Keratinocyte (primary cell): Measurements from ENCODE around the gene CA4. TPM values are rescaled to one million over a fixed set of nuclear protein-coding genes. Genes with fewer than 3 reads are reported as not detected.
"Not testable (repeated sequence)": the region's sequence is repeated elsewhere in the genome, so short reads cannot be mapped to it uniquely, and the experiment has no call there.

Source experiments
- DNase-seq: peaks from one replicate; pipeline ENCODE4 v3.0.0-alpha.2; 2011; ENCODE audit warnings: low read depth, missing footprints, low spot score
- FAIRE-seq: peaks from 2 replicates; lab custom pipeline; 2011; peaks lifted over from hg19 to GRCh38; lab: Jason Lieb, UNC
- H2AFZ ChIP-seq: 2 replicates; pipeline ENCODE4 v1.6.0; 2012; ENCODE audit warnings: low read length, control low read depth, inconsistent platforms; ENCODE audit not compliant: control insufficient read depth
- H3K27ac ChIP-seq: 2 replicates; pipeline ENCODE4 v1.5.1; 2011; ENCODE audit warnings: low read length; ENCODE audit not compliant: control insufficient read depth, insufficient read depth
- H3K27me3 ChIP-seq: 3 replicates; pipeline ENCODE4 v1.6.0; 2011; ENCODE audit warnings: low read length; ENCODE audit not compliant: control insufficient read depth, insufficient read depth; ENCODE audit errors: extremely low read depth
- H3K36me3 ChIP-seq, 2 experiments: 2 replicates in 1 of 2; 3 replicates in 1 of 2; pipeline ENCODE4 v1.5.1; 2011; ENCODE audit warnings: low read length in 2 of 2, mild to moderate bottlenecking in 1 of 2; ENCODE audit not compliant: control insufficient read depth in 2 of 2, insufficient read depth in 2 of 2; ENCODE audit errors: extremely low read depth in 1 of 2
- H3K4me1 ChIP-seq: 3 replicates; pipeline ENCODE4 v1.5.1; 2011; ENCODE audit warnings: low read length; ENCODE audit not compliant: control insufficient read depth, insufficient read depth; ENCODE audit errors: extremely low read depth
- H3K4me2 ChIP-seq: 3 replicates; pipeline ENCODE4 v1.6.0; 2011; ENCODE audit warnings: low read depth, low read length; ENCODE audit not compliant: control insufficient read depth, insufficient read depth; ENCODE audit errors: extremely low read depth
- H3K4me3 ChIP-seq, 3 experiments: fragments of 200-600 bp in 1 of 3; sonication (generic) in 1 of 3; 2 replicates in 2 of 3; 3 replicates in 1 of 3; pipeline ENCODE4 v1.5.1; 2011 to 2016; ENCODE audit warnings: low read length in 3 of 3, mild to moderate bottlenecking in 3 of 3, control low read depth in 2 of 3, inconsistent platforms in 1 of 3, low read depth in 1 of 3, mixed read lengths in 1 of 3, mixed run types in 1 of 3, moderate library complexity in 1 of 3; ENCODE audit not compliant: control insufficient read depth in 2 of 3, insufficient read depth in 2 of 3; ENCODE audit errors: extremely low read depth in 1 of 3
- H3K79me2 ChIP-seq: 2 replicates; pipeline ENCODE4 v1.6.0; 2012; ENCODE audit warnings: low read length; ENCODE audit not compliant: control insufficient read depth, insufficient read depth
- H3K9ac ChIP-seq: 3 replicates; pipeline ENCODE4 v1.6.0; 2011; ENCODE audit warnings: low read length; ENCODE audit not compliant: control insufficient read depth, insufficient read depth; ENCODE audit errors: extremely low read depth
- H3K9me1 ChIP-seq: 3 replicates; pipeline ENCODE4 v1.6.0; 2011; ENCODE audit warnings: low read length; ENCODE audit not compliant: control insufficient read depth, insufficient read depth; ENCODE audit errors: extremely low read depth
- H3K9me3 ChIP-seq: 2 replicates; pipeline ENCODE4 v1.5.1; 2012; ENCODE audit warnings: low read depth, low read length; ENCODE audit not compliant: control insufficient read depth
- H4K20me1 ChIP-seq: 3 replicates; pipeline ENCODE4 v1.6.0; 2011; ENCODE audit warnings: low read length; ENCODE audit not compliant: control insufficient read depth, insufficient read depth; ENCODE audit errors: extremely low read depth
- EZH2 ChIP-seq: IDR thresholded peaks from one replicate; pipeline ENCODE4 v1.6.1; 2012; ENCODE audit warnings: inconsistent platforms, mild to moderate bottlenecking, low read length, moderate library complexity
- dilution Hi-C: fragments of 300-500 bp; cut with MboI; formaldehyde crosslinking; loops from one replicate; pipeline ENCODE4 v1.7.0; 2020; ENCODE audit warnings: low sequenced_read_pairs; ENCODE audit not compliant: extremely low pct_ligation_motif_present
- polyA plus RNA-seq, 5 experiments: library from polyadenylated mRNA; depleted of rRNA in 3 of 5; stranded (reverse) in 3 of 5; stranded (forward) in 1 of 5; unstranded in 1 of 5; fragments of >200 nt; gene quantifications; 1 replicate in 1 of 5; 2 replicates in 3 of 5; 3 replicates in 1 of 5; pipeline versions ENCODE4 v1.2.1 to v1.2.3, GENCODE V29; 2011 to 2012; ENCODE audit warnings: missing spikeins in 2 of 5, low read depth in 1 of 5, low replicate concordance in 1 of 5
- TF ChIP-seq, protein P1 (sequence below), 3 experiments: IDR thresholded peaks in 1 of 3; conservative IDR thresholded peaks in 1 of 3; optimal IDR thresholded peaks in 1 of 3; 2 replicates in 2 of 3; 3 replicates in 1 of 3; pipeline versions ENCODE3 to v1.5.1; 2011; ENCODE audit warnings: low read length in 3 of 3, mild to moderate bottlenecking in 3 of 3, moderate library complexity in 2 of 3, control low read depth in 1 of 3, inconsistent platforms in 1 of 3; ENCODE audit not compliant: insufficient read depth in 2 of 3; ENCODE audit errors: extremely low read depth in 1 of 3

Gene CA4
- polyA plus RNA-seq, 1 donor (not counting 4 experiments of a cell fraction or from before 2014, with no cell fraction given), result not detected

GRCh38 chr17:60106340-60107059 lies 43.3 kb upstream of the CA4 start:
- Histone ChIP-seq H3K9me3 (no peaks in the 10 kb centered on the region), H3K9me1 (no peaks in the 10 kb centered on the region), H3K27me3 (no peaks in the 10 kb centered on the region), H3K4me2 (no peak overlapping the region), H3K36me3 (no peaks in the 10 kb centered on the region), H2AFZ (no peak overlapping the region), H3K9ac (no peak overlapping the region), H3K4me1 (peaks cover 2% of the 10 kb centered on the region), H3K27ac (no peak overlapping the region), H3K79me2 (no peaks in the 10 kb centered on the region), H3K4me3 (no peak overlapping the region), H4K20me1 (no peaks in the 10 kb centered on the region)
- no peak for DNase-seq
- dilution Hi-C loops, result no loop called here
- TF ChIP-seq, protein P1, sequence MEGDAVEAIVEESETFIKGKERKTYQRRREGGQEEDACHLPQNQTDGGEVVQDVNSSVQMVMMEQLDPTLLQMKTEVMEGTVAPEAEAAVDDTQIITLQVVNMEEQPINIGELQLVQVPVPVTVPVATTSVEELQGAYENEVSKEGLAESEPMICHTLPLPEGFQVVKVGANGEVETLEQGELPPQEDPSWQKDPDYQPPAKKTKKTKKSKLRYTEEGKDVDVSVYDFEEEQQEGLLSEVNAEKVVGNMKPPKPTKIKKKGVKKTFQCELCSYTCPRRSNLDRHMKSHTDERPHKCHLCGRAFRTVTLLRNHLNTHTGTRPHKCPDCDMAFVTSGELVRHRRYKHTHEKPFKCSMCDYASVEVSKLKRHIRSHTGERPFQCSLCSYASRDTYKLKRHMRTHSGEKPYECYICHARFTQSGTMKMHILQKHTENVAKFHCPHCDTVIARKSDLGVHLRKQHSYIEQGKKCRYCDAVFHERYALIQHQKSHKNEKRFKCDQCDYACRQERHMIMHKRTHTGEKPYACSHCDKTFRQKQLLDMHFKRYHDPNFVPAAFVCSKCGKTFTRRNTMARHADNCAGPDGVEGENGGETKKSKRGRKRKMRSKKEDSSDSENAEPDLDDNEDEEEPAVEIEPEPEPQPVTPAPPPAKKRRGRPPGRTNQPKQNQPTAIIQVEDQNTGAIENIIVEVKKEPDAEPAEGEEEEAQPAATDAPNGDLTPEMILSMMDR (optimal IDR thresholded peaks at IDR 0.05 in 1 of 3, IDR thresholded peaks at IDR 0.05 in 1 of 3, conservative IDR thresholded peaks at IDR 0.05 in 1 of 3; ENCODE audit: extremely low read depth in 1 of 3, insufficient read depth in 2 of 3, low read length in 3 of 3), result no peak
- no peak for TF ChIP-seq EZH2
- no peak for FAIRE-seq

- Histone ChIP-seq H3K9me3 (no peaks in the 10 kb centered on the region), H3K4me2 (no peak overlapping the region), H3K27ac (no peak overlapping the region), H3K36me3 (no peaks in the 10 kb centered on the region), H3K4me3 (no peak overlapping the region), H3K4me1 (peaks cover 1% of the 10 kb centered on the region), H3K27me3 (no peaks in the 10 kb centered on the region), H2AFZ (no peak overlapping the region), H3K9me1 (no peaks in the 10 kb centered on the region), H3K79me2 (no peaks in the 10 kb centered on the region), H3K9ac (no peak overlapping the region), H4K20me1 (no peaks in the 10 kb centered on the region)
- dilution Hi-C loops, result no loop called here
- DNase-seq, result no peak
- no peak for FAIRE-seq
- TF ChIP-seq EZH2, result no peak
- TF ChIP-seq, protein P1 (optimal IDR thresholded peaks at IDR 0.05 in 1 of 3, IDR thresholded peaks at IDR 0.05 in 1 of 3, conservative IDR thresholded peaks at IDR 0.05 in 1 of 3; ENCODE audit: extremely low read depth in 1 of 3, insufficient read depth in 2 of 3, low read length in 3 of 3), result no peak
Measured at GRCh38 chr17:60107526-60108257, 42.1 kb upstream of the CA4 start.

- FAIRE-seq, H3K4me3 ChIP-seq, H4K20me1 ChIP-seq, H3K9ac ChIP-seq, DNase-seq, H3K79me2 ChIP-seq, H3K9me3 ChIP-seq, H2AFZ ChIP-seq, H3K36me3 ChIP-seq, H3K4me2 ChIP-seq, H3K9me1 ChIP-seq, H3K4me1 ChIP-seq, H3K27ac ChIP-seq, H3K27me3 ChIP-seq, dilution Hi-C loops: not testable (repeated sequence)
Measured at GRCh38 chr17:60108309-60108708, 41.5 kb upstream of the CA4 start.
